Muscle of leg (tissue), 11 donors: ENCODE results near the gene KIFC3. TPM values are rescaled to one million over a fixed set of nuclear protein-coding genes. Genes with fewer than 3 reads are reported as not detected.

Source experiments
- DNase-seq: peaks from one replicate; pipeline ENCODE4 v3.0.0; 2013
- H3K27ac ChIP-seq: one replicate; pipeline ENCODE4 v1.5.1; 2013; ENCODE audit warnings: mild to moderate bottlenecking, low read length, control low read depth
- H3K27me3 ChIP-seq: one replicate; pipeline ENCODE4 v1.6.1; 2013; ENCODE audit warnings: low read length; ENCODE audit not compliant: control insufficient read depth, insufficient read depth
- H3K36me3 ChIP-seq: one replicate; pipeline ENCODE4 v1.6.1; 2013; ENCODE audit warnings: low read length; ENCODE audit not compliant: control insufficient read depth, insufficient read depth
- H3K4me1 ChIP-seq: one replicate; pipeline ENCODE4 v1.6.1; 2013; ENCODE audit warnings: low read length; ENCODE audit not compliant: control insufficient read depth, insufficient read depth
- H3K4me3 ChIP-seq: one replicate; pipeline ENCODE4 v1.5.1; 2013; ENCODE audit warnings: low read length, control low read depth
- H3K9me3 ChIP-seq: replicated peaks from 2 replicates; pipeline ENCODE4 v1.6.1; 2013; ENCODE audit warnings: low read depth, low read length; ENCODE audit not compliant: control insufficient read depth
- WGBS: methylation state at CpG from one replicate; pipeline ENCODE4 v1.1.5; 2013; ENCODE audit warnings: missing lambda C conversion rate; ENCODE audit not compliant: insufficient coverage; 5-methylcytosine and 5-hydroxymethylcytosine counted together
- polyA plus RNA-seq, 8 donors: library from polyadenylated mRNA; unstranded; fragments of 120-200 nt; gene quantifications; one replicate each; pipeline versions ENCODE4 v1.2.1 to v1.2.3, GENCODE V29; 2013; ENCODE audit warnings: inconsistent platforms in 1 of 8, low replicate concordance in 1 of 8; ENCODE audit not compliant: insufficient read length in 8 of 8, insufficient read depth in 1 of 8
- total RNA-seq: library from RNA; stranded (reverse); fragments of 120-200 nt; gene quantifications from one replicate; pipeline ENCODE4 v1.2.4, GENCODE V29; 2013

The KIFC3 gene
- total and polyA plus RNA-seq, 9 donors, result 13.8 to 34.6 (median 21.7) TPM

DNA sequence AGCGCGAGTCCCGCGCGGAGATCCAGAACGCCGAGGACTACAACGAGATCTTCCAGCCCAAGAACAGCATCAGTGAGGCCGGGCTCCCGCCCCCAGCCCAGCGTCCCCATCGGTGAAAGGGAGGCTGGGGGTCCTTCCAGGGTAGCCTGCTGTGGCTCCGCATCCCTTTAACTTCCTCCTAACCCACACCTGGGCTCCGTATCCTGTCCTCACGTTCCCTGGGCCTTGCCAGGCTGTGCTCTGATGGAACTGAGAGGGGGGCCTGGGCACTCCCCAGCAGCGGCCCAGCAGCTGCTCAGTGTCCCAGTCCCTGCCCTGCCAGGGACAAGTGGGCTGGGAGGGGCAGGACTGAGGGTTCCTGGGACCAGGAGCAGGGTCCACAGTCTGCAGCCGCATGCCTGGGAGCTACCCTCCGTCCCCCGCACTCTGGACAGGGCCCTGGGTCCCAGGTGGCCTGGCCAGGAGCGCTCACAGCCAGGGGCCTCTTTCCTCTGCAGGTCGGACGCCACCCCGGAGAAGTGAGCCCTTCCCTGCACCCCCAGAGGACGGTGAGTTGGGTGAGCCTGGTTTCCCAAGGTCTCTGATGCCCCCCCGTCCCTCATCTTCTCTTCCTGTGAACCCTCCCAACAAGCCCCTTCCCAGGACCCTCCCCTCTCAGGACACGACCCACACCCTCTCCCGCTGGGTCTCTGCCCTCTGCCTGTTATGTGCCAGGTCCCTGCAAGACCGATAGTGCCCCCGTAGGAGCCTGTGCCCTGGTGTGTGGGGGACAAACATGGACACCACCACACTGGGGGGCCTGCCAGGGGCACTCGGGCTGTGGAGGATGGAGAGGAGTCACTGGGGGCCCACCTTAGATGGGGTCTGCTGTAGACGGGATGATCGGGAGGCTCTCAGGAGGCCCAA is 48.6 kb downstream of the KIFC3 start:
- 82% methylated on average over 23 of the region's 32 CpGs for WGBS
- Histone ChIP-seq H3K27me3 (no peaks in the 10 kb centered on the region), H3K36me3 (peaks cover 60% of the 10 kb centered on the region), H3K9me3 (no peaks in the 10 kb centered on the region), H3K4me3 (no peak overlapping the region), H3K4me1 (peaks cover 47% of the 10 kb centered on the region), H3K27ac (no peak overlapping the region)
- no peak for DNase-seq

DNA sequence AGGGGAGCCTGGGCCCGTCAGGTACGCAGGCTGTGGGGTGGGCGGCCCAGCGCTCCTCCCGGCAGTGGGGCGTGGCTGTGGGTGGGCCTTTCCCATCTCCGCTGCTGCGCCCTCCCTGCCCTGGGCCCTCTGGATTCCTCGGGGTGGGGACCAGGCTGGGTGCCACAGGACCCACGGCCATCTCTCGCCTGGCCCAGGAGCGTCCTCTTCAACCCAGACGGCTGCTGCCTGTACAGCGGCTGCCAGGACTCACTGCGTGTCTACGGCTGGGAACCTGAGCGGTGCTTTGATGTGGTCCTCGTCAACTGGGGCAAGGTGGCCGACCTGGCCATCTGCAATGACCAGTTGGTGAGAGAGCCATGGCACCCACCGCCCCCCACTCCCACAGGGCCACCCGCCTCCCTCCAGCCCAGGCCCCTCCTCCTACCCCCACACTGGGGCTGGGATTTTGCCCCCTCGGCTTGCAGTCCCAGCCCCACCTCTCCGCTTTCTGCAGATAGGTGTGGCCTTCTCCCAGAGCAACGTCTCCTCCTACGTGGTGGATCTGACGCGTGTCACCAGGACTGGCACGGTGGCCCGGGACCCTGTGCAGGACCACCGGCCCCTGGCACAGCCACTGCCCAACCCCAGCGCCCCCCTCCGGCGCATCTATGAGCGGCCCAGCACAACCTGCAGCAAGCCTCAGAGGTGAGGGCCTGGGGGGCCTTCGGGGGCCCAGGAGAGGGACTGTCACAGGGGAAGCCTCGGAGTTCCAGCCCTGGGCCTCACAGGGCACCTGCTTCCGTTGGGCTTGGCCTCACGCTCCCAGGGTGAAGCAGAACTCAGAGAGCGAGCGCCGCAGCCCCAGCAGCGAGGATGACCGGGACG is 49.5 kb downstream of the KIFC3 start:
- H3K36me3 ChIP-seq, result peaks cover 59% of the 10 kb centered on the region
- DNase-seq, result no peak
- no peak overlapping the region for H3K27ac ChIP-seq
- 84% methylated on average over 43 of the region's 44 CpGs for WGBS
- no peaks in the 10 kb centered on the region for H3K9me3 ChIP-seq
- H3K4me1 ChIP-seq, result peaks cover 47% of the 10 kb centered on the region
- H3K27me3 ChIP-seq, result no peaks in the 10 kb centered on the region
- no peak overlapping the region for H3K4me3 ChIP-seq

DNA sequence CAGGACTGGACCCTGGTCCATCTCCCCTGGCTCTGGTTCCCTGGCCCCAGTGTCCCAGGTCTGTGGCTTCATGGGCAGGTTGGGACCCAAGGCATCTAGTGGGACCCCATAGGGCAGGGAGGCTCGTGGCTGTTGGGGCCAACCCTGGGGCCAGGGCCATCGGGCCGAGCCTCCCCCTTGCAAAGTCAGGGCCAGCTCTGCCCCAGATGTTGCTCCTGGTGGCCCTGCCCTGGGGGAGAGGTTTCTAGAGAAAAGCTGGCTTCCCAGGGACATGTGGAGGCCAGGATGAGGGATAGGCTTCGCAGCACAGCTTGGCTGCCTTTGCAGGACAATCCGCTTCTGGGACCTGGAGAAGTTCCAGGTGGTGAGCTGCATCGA is 50.1 kb downstream of the KIFC3 start:
- Histone ChIP-seq H3K4me1 (peaks cover 42% of the 10 kb centered on the region), H3K36me3 (peaks cover 63% of the 10 kb centered on the region), H3K4me3 (no peak overlapping the region), H3K27me3 (no peaks in the 10 kb centered on the region), H3K27ac (no peak overlapping the region), H3K9me3 (no peaks in the 10 kb centered on the region)
- 59% methylated on average over 6 of the region's 6 CpGs for WGBS
- no peak for DNase-seq

DNA sequence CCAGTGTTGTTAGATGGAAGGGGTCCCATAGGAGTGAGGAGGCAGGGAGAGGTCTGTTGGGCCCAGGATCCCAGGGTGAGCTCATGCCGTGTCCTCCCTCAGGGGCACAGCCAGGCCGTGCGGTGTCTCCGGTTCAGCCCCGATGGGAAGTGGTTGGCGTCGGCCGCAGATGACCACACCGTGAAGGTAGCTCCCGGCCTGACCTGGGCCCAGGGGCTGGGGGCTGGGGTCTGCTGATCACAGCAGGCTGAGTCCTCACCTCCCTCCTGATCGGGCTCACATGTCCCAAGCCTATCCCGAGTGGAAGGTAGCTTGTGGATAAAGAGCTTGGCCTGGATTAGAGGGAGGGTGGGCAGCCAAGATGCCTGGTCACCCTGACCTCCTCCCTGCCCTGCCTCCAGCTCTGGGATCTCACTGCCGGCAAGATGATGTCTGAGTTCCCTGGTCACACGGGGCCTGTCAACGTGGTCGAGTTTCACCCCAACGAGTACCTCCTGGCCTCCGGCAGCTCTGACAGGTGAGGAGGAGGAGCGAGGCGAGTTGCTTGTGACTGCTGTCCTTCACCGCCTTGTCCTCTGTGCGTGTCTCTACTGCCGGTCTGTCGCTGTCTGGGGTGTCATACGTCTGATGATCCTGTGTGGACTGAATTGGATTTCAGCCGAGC is 50.6 kb downstream of the KIFC3 start:
- Histone ChIP-seq H3K4me3 (no peak overlapping the region), H3K9me3 (no peaks in the 10 kb centered on the region), H3K27me3 (no peaks in the 10 kb centered on the region), H3K27ac (no peak overlapping the region), H3K4me1 (peaks cover 37% of the 10 kb centered on the region), H3K36me3 (peaks cover 60% of the 10 kb centered on the region)
- WGBS, result 79% methylated on average over 22 of the region's 26 CpGs
- DNase-seq, result no peak

- Histone ChIP-seq H3K27ac (no peak overlapping the region), H3K27me3 (no peaks in the 10 kb centered on the region), H3K4me1 (peaks cover 32% of the 10 kb centered on the region), H3K36me3 (peaks cover 53% of the 10 kb centered on the region), H3K9me3 (no peaks in the 10 kb centered on the region), H3K4me3 (no peak overlapping the region)
- no peak for DNase-seq
- WGBS, result 83% methylated on average over 21 of the region's 24 CpGs
Measured at GRCh38 chr16:57750796-57751538, 51.3 kb downstream of the KIFC3 start.

DNA sequence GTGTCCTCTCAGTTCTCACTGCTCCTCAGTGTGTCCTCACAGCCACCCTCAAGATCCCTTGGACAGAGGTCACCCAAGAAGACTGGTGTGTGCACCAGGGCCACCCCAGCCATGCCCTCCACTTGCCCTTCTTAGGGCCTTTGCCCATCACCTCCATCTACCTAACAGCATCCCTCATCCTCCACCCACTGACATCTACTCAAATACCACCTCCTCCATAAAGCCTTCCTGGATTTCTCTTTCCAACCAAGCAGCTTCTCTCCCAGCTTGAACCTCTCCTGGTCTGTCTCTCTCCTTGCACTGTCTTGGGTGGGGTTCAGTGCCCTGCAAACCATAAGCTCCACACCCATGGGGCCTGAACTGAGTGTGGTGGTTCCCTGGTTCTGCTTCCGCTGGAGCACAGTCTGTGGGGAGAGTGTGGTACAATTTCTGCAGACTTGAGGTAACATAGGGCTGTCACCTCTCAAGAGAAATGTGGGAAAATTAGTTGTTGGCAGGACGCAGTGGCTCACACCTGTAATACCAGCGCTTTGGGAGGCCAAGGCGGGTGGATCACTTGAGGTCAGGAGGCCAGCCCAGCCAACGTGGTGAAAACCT is 52.3 kb downstream of the KIFC3 start:
- Histone ChIP-seq H3K36me3 (peaks cover 48% of the 10 kb centered on the region), H3K4me3 (no peak overlapping the region), H3K27ac (no peak overlapping the region), H3K9me3 (no peaks in the 10 kb centered on the region), H3K4me1 (peaks cover 36% of the 10 kb centered on the region), H3K27me3 (no peaks in the 10 kb centered on the region)
- no CpG with 5 or more reads among the region's 5 CpGs for WGBS
- no peak for DNase-seq

GRCh38 chr16:57749101-57749692 is 53.1 kb downstream of the KIFC3 start:
- no peaks in the 10 kb centered on the region for H3K27me3 ChIP-seq
- DNase-seq, result no peak
- no peak overlapping the region for H3K27ac ChIP-seq
- no peak overlapping the region for H3K4me3 ChIP-seq
- H3K9me3 ChIP-seq, result no peaks in the 10 kb centered on the region
- 47% methylated on average over 3 of the region's 3 CpGs for WGBS
- H3K4me1 ChIP-seq, result peaks cover 43% of the 10 kb centered on the region
- H3K36me3 ChIP-seq, result peaks cover 48% of the 10 kb centered on the region

- DNase-seq, result no peak
- 68% methylated on average over 11 of the region's 11 CpGs for WGBS
- H3K27me3 ChIP-seq, result no peaks in the 10 kb centered on the region
- H3K4me1 ChIP-seq, result peaks cover 43% of the 10 kb centered on the region
- H3K9me3 ChIP-seq, result no peaks in the 10 kb centered on the region
- peaks cover 45% of the 10 kb centered on the region for H3K36me3 ChIP-seq
- no peak overlapping the region for H3K4me3 ChIP-seq
- H3K27ac ChIP-seq, result no peak overlapping the region
Measured at GRCh38 chr16:57748596-57748995, 53.7 kb downstream of the KIFC3 start.

GRCh38 chr16:57747996-57748395 is 54.3 kb downstream of the KIFC3 start:
- peaks cover 40% of the 10 kb centered on the region for H3K4me1 ChIP-seq
- H3K4me3 ChIP-seq, result no peak overlapping the region
- DNase-seq, result no peak
- H3K27me3 ChIP-seq, result no peaks in the 10 kb centered on the region
- H3K36me3 ChIP-seq, result peaks cover 39% of the 10 kb centered on the region
- 92% methylated on average over 4 of the region's 6 CpGs for WGBS
- H3K9me3 ChIP-seq, result no peaks in the 10 kb centered on the region
- no peak overlapping the region for H3K27ac ChIP-seq
